ENCODE measurements around the gene ZNF136.
A peak's percentile ranks its signal among the peaks of the same experiment; 100 is the strongest.

Gene ZNF136

DNA sequence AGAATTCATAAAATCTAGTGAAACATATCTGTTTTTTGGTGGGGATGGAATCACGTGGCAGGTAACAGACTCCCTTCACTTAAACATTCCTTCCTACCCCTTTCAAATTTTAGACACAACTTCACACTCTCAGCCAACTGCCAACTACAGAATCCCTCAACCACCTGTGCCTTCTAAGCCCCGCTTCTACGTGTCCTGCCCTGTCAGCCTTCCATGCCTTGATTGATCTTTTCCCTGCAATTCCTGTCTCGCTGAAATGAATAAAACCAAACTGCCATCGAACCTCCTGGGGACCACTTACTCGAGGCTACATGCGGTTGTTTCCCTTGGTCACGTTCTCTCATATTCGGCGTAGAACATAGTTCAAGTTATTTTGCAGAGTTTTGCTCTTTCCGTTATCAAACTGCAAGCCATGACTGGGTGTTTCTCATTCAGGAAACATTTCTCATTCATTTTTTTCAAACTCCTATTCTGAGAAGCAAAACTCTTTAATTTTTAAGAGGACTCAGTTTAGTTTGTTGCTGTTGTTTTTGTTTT, 7.5 kb upstream of the ZNF136 start:
- TF ChIP-seq, protein P1, sequence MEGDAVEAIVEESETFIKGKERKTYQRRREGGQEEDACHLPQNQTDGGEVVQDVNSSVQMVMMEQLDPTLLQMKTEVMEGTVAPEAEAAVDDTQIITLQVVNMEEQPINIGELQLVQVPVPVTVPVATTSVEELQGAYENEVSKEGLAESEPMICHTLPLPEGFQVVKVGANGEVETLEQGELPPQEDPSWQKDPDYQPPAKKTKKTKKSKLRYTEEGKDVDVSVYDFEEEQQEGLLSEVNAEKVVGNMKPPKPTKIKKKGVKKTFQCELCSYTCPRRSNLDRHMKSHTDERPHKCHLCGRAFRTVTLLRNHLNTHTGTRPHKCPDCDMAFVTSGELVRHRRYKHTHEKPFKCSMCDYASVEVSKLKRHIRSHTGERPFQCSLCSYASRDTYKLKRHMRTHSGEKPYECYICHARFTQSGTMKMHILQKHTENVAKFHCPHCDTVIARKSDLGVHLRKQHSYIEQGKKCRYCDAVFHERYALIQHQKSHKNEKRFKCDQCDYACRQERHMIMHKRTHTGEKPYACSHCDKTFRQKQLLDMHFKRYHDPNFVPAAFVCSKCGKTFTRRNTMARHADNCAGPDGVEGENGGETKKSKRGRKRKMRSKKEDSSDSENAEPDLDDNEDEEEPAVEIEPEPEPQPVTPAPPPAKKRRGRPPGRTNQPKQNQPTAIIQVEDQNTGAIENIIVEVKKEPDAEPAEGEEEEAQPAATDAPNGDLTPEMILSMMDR (IDR thresholded peaks at IDR 0.05; ENCODE audit: low read depth, low read length, missing control alignments), result no peak
- DNase-seq (ENCODE audit: low read depth), result no peak
- in situ Hi-C loops (cut with HindIII; ENCODE audit: low sequenced_read_pairs), result no loop called here
- peak overlapping the region; percentile 91 for H3K4me3 ChIP-seq (ENCODE audit: low read depth, low read length)

DNA sequence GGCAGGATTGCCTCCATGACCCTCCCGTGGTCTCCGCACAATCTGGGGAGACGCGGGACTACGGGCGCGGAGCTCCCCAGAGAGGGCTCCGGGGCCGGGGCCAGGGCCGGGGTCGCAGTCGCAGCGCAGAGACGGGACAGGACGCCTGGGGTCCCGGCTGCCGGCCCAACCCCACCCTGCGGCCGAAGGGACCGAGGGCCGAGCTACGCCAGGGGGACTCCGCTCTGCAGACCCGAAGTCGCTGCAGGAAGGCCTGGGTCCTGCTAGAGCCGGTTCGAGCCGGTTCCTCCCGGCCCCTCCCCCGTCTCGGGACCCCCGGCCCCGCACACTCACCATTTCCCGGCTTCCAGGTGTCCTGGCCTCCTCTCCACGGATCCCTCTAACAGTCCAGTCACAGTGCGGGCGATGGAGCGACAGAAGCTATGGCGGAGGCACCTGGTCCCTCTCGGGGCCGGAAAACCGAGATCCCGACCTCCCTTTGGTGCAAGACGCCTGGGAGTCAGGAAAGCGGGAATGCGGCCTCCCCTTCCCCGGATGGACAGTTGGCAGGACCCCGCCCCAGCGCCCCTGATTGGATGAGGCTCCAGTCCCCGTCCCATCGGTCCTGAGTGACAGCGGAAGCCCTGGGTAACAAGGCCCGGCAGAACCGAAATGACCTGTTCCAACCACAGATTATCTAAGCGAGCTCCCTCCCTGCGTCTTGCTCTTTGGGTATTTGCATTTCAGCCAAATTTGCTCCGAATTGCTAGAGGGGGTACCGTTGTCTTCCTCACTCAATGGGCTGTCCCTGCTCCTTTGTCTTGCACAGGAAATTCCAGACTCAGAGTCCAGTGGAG, 6.5 kb upstream of the ZNF136 start, which contains the start of gene ZNF625:
TSS of gene ZNF625 (minus strand) at position 512 of the 836 bp plus-strand sequence. CDS start at position 336, 176 bp downstream.
- TF ChIP-seq, protein P1 (IDR thresholded peaks at IDR 0.05; ENCODE audit: low read depth, low read length, missing control alignments), result no peak
- H3K4me3 ChIP-seq (ENCODE audit: low read depth, low read length), result peak within 1 kb of the TSS; percentile 91
- in situ Hi-C loops (cut with HindIII; ENCODE audit: low sequenced_read_pairs), result no loop called here
- DNase-seq (ENCODE audit: low read depth), result peak; percentile 58

DNA sequence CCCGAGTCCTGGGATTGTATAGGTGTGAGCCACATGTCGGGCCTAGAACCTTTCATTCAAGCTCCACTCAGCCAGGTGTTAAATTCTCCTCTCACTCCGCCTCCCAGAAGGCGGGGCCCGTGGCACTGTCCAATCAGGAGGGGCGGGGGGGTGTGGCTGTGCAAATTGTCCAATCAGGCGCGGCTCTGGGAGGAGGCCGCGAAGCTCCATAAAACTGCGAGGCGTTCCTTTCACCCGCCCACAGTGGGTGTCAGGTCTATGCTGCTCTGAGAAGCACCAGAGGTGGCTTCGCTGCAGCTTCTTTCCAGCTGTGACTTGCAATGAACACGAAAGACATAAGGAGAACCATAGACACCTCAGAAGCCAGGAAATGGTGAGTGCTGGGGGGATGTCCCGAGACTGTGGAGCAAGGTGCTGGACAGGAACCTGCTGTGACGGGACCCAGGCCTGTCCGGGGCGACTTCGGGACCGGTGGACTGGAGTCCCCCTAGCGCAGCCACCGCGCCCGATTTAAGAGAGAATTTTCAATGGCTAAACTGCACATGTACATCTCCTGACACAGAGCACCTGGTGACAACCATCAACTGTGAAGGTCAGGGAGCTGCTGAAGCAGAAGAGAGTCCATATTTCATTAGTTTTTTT, 3.0 kb upstream of the ZNF136 start:
- H3K4me3 ChIP-seq (ENCODE audit: low read depth, low read length), result no peak overlapping the region
- in situ Hi-C loops (cut with HindIII; ENCODE audit: low sequenced_read_pairs), result no loop called here
- TF ChIP-seq, protein P1 (IDR thresholded peaks at IDR 0.05; ENCODE audit: low read depth, low read length, missing control alignments), result no peak
- DNase-seq (ENCODE audit: low read depth), result no peak

DNA sequence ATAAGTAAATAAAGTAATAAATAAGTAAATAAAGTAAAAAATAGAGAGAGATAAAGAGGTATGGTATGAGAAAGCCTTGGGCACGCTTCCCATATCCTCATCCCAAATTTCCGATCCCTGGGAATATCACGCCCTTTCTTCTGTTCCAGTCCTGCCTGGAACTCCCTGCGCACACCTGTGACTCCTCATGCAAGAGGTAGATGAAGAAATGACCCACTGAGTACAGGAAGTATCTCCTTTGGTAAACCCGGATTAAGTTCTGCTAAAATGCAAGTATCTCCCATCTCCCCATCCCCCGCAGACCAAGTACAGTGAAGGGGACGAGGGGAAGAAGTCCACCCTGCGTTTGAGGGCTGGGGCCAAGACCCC, 399 bp upstream of the ZNF136 start:
- in situ Hi-C loops (cut with HindIII; ENCODE audit: low sequenced_read_pairs), result no loop called here
- peak overlapping the region; percentile 91 for H3K4me3 ChIP-seq (ENCODE audit: low read depth, low read length)
- TF ChIP-seq, protein P1 (IDR thresholded peaks at IDR 0.05; ENCODE audit: low read depth, low read length, missing control alignments), result no peak
- DNase-seq (ENCODE audit: low read depth), result no peak

DNA sequence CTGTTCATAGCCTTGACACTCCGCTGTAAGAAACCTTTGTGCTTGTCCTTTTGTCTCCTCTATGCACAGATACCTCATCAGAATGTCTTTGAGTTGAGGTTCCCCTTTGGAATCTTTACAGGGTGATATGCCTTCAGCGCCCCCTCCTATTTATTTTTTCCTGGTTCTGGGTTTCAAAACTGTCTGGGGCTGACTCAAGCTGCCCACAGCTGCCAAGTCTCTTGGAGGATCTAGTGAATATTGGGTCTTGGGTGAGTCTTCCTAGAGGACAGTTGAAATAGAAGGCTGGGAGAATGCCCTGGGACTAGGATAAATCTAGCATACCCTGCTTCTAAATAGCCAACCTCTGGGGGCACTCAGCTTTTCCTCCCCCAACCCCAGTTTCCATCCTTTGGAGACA, 930 bp downstream of the ZNF136 start:
- DNase-seq (ENCODE audit: low read depth), result no peak
- peak overlapping the region; percentile 91 for H3K4me3 ChIP-seq (ENCODE audit: low read depth, low read length)
- in situ Hi-C loops (cut with HindIII; ENCODE audit: low sequenced_read_pairs), result no loop called here
- TF ChIP-seq, protein P1 (IDR thresholded peaks at IDR 0.05; ENCODE audit: low read depth, low read length, missing control alignments), result no peak

DNA sequence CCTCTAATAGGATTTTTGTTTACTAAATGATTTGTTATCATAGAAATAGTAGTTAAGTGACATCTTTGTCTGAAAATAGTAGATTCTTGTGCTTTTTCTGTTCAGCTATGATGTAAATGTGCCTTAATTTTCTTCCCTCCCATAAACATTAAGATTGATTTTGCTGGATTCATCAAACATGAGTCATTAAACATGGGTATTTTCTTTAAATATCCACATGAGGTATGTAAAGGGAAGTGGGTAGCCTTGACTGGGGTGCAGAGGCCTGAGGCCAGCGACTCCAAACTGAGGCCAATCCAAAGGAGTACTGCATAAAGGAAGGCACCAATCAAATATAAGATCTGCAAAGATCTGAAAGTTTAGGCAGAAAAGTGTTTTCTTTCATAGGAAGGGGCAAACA, 3.7 kb downstream of the ZNF136 start:
- no peak overlapping the region for H3K4me3 ChIP-seq (ENCODE audit: low read depth, low read length)
- DNase-seq (ENCODE audit: low read depth), result no peak
- in situ Hi-C loops (cut with HindIII; ENCODE audit: low sequenced_read_pairs), result no loop called here
- TF ChIP-seq, protein P1 (IDR thresholded peaks at IDR 0.05; ENCODE audit: low read depth, low read length, missing control alignments), result no peak
